PC-9 (cell line): ENCODE measurements around the gene OGFOD2. TPM values are rescaled to one million over a fixed set of nuclear protein-coding genes. Genes with fewer than 3 reads are reported as not detected.

Experiments used
- BruUV-seq: library from RNA; stranded (reverse); fragments of 400-500 nt; replicated peaks from 2 replicates; lab custom pipeline; 2021; lab: Mats Ljungman, UMichigan
- CTCF ChIA-PET: fragments of 300-600 bp; sonication (Branson Sonifier 250); formaldehyde crosslinking; loops from one replicate; lab custom pipeline; 2022; ENCODE audit warnings: antibody characterized with exemption; lab: Charles Lee
- POLR2A ChIA-PET: fragments of 300-600 bp; sonication (Branson Sonifier 250); formaldehyde crosslinking; loops from one replicate; lab custom pipeline; 2022; ENCODE audit warnings: antibody characterized with exemption; ENCODE audit not compliant: unreplicated experiment; lab: Charles Lee
- DNase-seq, 2 experiments: peaks; one replicate each; pipeline versions ENCODE4 v3.0.0 to v3.0.0-alpha.2; 2015 to 2022; ENCODE audit warnings: mixed read lengths in 1 of 2
- H2AFZ ChIP-seq: fragments of 200-600 bp; sonication (generic); 2 replicates; pipeline ENCODE4 v1.8.1; 2017; ENCODE audit warnings: antibody characterized with exemption
- H3F3A ChIP-seq: fragments of 200-600 bp; sonication (generic); 2 replicates; pipeline ENCODE4 v1.8.1; 2017; ENCODE audit warnings: antibody characterized with exemption, mild to moderate bottlenecking, low read depth; ENCODE audit not compliant: insufficient read depth
- H3K27ac ChIP-seq: fragments of 200-600 bp; sonication (generic); 2 replicates; pipeline ENCODE4 v1.6.1; 2016; ENCODE audit warnings: mixed run types
- H3K27me3 ChIP-seq: fragments of 200-600 bp; sonication (generic); 2 replicates; pipeline ENCODE4 v1.6.1; 2016; ENCODE audit warnings: low read depth, mixed run types; ENCODE audit not compliant: insufficient read depth
- H3K36me3 ChIP-seq: fragments of 200-600 bp; sonication (generic); 2 replicates; pipeline ENCODE4 v1.6.1; 2016; ENCODE audit warnings: low read depth, mixed run types
- H3K4me1 ChIP-seq: fragments of 200-600 bp; sonication (generic); replicated peaks from 2 replicates; pipeline ENCODE4 v1.6.1; 2016; ENCODE audit warnings: mixed run types; ENCODE audit not compliant: insufficient read depth
- H3K4me2 ChIP-seq: fragments of 200-600 bp; sonication (generic); 2 replicates; pipeline ENCODE4 v1.6.1; 2017; ENCODE audit warnings: mixed run types
- H3K4me3 ChIP-seq: fragments of 200-600 bp; sonication (generic); 2 replicates; pipeline ENCODE4 v1.6.1; 2016; ENCODE audit warnings: mixed run types
- H3K79me2 ChIP-seq: fragments of 200-600 bp; sonication (generic); 2 replicates; pipeline ENCODE4 v1.6.1; 2017; ENCODE audit warnings: low read depth, mixed run types
- H3K9me2 ChIP-seq: fragments of 200-600 bp; sonication (generic); 2 replicates; pipeline ENCODE4 v1.8.1; 2017; ENCODE audit warnings: mild to moderate bottlenecking; ENCODE audit not compliant: insufficient read depth
- H3K9me3 ChIP-seq: fragments of 200-600 bp; sonication (generic); 2 replicates; pipeline ENCODE4 v1.8.1; 2016; ENCODE audit warnings: low read depth; ENCODE audit not compliant: insufficient read depth
- H4K20me1 ChIP-seq: fragments of 200-600 bp; sonication (generic); 2 replicates; pipeline ENCODE4 v1.8.1; 2017; ENCODE audit not compliant: insufficient read depth
- CTCF ChIP-seq: fragments of 200-600 bp; sonication (generic); conservative IDR thresholded peaks from 2 replicates; pipeline ENCODE4 v1.6.1; 2017; ENCODE audit warnings: mixed run types, antibody characterized with exemption, mild to moderate bottlenecking, moderate library complexity
- EZH2 ChIP-seq: fragments of 200-600 bp; sonication (generic); IDR thresholded peaks from 2 replicates; pipeline ENCODE4 v1.8.0; 2017; ENCODE audit warnings: antibody characterized with exemption, low read depth
- intact Hi-C: fragments of 100-400 bp; cut with micrococcal nuclease; formaldehyde crosslinking; loops from one replicate; pipeline ENCODE4 v1.10.0; 2022; ENCODE audit not compliant: unreplicated experiment
- total RNA-seq: library from RNA; stranded (reverse); gene quantifications from 2 replicates; pipeline ENCODE4 v1.2.3, GENCODE V29; 2021

OGFOD2 gene
- total RNA-seq, 1 experiment from 2014 or later, result 33.5 TPM

GRCh38 chr12:122999196-122999946 is 24.3 kb downstream of the OGFOD2 start:
- Histone ChIP-seq H3K27me3 (no peaks in the 10 kb centered on the region), H3K9me3 (no peaks in the 10 kb centered on the region), H3K4me2 (no peak overlapping the region), H2AFZ (no peak overlapping the region), H3K36me3 (no peaks in the 10 kb centered on the region), H4K20me1 (no peaks in the 10 kb centered on the region), H3K79me2 (no peaks in the 10 kb centered on the region), H3K4me1 (no peaks in the 10 kb centered on the region), H3K4me3 (no peak overlapping the region), H3K9me2 (no peaks in the 10 kb centered on the region), H3K27ac (no peak overlapping the region), H3F3A (no peaks in the 10 kb centered on the region)
- TF ChIP-seq EZH2 (no peak), CTCF (no peak)
- CTCF ChIA-PET, result no interaction called here
- no peak for DNase-seq
- BruUV-seq, result no TSS peak
- POLR2A ChIA-PET, result no interaction called here
- intact Hi-C loops, result no loop called here

- H3K27me3 ChIP-seq, result no peaks in the 10 kb centered on the region
- no peaks in the 10 kb centered on the region for H3K9me2 ChIP-seq
- ChIA-PET CTCF (no interaction called here), POLR2A (no interaction called here)
- no peaks in the 10 kb centered on the region for H3K36me3 ChIP-seq
- no peaks in the 10 kb centered on the region for H4K20me1 ChIP-seq
- no peak overlapping the region for H3K4me3 ChIP-seq
- no peak overlapping the region for H3K27ac ChIP-seq
- DNase-seq, result no peak
- intact Hi-C loops, result no loop called here
- no peaks in the 10 kb centered on the region for H3K79me2 ChIP-seq
- no peaks in the 10 kb centered on the region for H3K9me3 ChIP-seq
- TF ChIP-seq CTCF (no peak), EZH2 (no peak)
- H3K4me1 ChIP-seq, result no peaks in the 10 kb centered on the region
- H2AFZ ChIP-seq, result no peak overlapping the region
- H3F3A ChIP-seq, result no peaks in the 10 kb centered on the region
- H3K4me2 ChIP-seq, result no peak overlapping the region
- no TSS peak for BruUV-seq
Measured at GRCh38 chr12:122999986-123000420, 25.0 kb downstream of the OGFOD2 start.

- no peak for DNase-seq
- TF ChIP-seq EZH2, result no peak
- no peak for TF ChIP-seq CTCF
- Histone ChIP-seq H3K9me2 (no peaks in the 10 kb centered on the region), H3K27ac (no peak overlapping the region), H2AFZ (no peak overlapping the region), H3K4me3 (no peak overlapping the region), H3K4me2 (no peak overlapping the region), H3K4me1 (no peaks in the 10 kb centered on the region), H3K9me3 (no peaks in the 10 kb centered on the region), H3K79me2 (no peaks in the 10 kb centered on the region), H4K20me1 (no peaks in the 10 kb centered on the region), H3K36me3 (no peaks in the 10 kb centered on the region), H3F3A (no peaks in the 10 kb centered on the region), H3K27me3 (no peaks in the 10 kb centered on the region)
- CTCF ChIA-PET, result no interaction called here
- POLR2A ChIA-PET, result no interaction called here
- intact Hi-C loops, result no loop called here
- no TSS peak for BruUV-seq
Measured at GRCh38 chr12:123000578-123000977, 25.5 kb downstream of the OGFOD2 start.
